AG08396 (cell line): ENCODE measurements around the gene SGCA.

Experiments used
- DNase-seq: peaks from one replicate; pipeline ENCODE4 v3.0.0; 2012; ENCODE audit warnings: low spot score, mixed read lengths

SGCA gene

DNA sequence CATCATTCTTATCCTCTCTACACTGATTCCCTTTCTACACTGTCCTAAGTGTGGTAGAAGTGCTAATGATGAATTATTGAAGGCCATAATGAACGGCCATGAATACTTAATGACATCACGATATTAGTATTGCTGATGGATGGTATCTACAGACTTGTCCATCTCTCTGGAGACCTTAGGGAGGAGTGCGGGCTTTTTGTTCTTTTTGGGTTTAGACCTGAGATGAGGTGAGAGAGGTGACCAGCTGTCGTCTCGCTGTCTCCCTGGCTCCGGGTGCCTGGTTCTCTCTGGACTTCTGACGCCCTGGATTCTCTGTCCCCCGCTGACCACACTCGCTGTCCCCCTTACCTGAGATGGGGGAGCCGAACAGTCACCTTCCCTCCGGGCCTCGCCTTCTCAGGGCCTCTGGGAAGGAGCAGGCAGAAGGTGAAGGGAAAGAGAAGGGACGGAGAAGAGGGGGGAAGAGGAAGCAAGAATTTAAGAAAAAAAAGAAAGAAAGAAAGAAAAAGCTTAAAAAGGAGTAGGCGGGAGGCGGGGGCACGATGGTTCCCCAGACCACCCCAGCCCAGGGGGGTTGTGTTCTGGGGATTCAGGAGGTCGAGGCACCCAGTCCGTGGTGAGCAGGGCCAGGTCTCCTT is 17.1 kb downstream of the SGCA start:
- no peak for DNase-seq

DNA sequence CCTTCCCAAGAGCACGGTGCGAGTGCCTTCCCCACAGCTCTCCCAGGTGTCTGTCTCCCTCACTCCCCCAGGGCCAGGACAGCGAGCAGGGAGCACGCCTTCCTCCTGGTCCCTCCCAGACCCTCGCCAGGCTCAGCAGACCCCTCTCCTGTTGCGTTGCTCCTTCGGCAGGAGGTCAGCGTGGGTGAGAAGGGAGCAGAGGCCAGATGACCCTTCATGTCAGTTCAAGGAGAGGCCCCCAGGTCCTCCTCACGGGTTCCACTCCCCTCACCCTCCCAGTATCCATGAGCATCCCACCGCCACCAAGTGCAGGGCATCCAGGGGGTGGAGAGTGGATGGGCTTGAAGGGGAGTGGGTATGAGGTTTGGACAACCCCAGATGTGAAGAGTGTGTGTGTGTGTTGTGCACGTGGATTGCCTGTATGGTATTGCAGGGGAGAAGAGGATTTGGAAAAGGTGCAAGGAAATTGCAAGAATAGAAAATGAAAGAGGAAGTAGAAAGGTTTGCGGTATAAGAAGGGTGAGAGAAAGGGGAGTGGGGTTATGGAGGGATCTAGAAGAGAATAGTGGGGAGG is 17.7 kb downstream of the SGCA start:
- DNase-seq = no peak

DNA sequence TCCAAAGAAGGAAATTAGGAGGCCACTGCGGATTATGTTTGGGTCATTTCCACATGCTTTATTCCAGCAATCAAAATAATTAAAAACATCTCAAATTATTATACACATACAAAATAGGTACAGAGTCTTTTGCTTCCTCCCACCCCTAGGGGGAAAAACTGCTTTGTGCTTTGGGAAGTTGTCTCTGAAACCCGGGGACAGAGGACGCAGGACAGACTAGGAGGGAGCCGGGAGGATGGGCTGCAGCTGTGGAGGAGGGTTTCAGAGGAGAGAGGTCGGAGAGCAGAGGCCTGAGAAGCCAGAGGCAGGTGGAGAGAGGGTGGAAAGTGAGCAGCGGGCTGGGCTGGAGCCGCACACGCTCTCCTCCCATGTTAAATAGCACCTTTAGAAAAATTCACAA is 18.3 kb downstream of the SGCA start:
- DNase-seq = no peak

DNA sequence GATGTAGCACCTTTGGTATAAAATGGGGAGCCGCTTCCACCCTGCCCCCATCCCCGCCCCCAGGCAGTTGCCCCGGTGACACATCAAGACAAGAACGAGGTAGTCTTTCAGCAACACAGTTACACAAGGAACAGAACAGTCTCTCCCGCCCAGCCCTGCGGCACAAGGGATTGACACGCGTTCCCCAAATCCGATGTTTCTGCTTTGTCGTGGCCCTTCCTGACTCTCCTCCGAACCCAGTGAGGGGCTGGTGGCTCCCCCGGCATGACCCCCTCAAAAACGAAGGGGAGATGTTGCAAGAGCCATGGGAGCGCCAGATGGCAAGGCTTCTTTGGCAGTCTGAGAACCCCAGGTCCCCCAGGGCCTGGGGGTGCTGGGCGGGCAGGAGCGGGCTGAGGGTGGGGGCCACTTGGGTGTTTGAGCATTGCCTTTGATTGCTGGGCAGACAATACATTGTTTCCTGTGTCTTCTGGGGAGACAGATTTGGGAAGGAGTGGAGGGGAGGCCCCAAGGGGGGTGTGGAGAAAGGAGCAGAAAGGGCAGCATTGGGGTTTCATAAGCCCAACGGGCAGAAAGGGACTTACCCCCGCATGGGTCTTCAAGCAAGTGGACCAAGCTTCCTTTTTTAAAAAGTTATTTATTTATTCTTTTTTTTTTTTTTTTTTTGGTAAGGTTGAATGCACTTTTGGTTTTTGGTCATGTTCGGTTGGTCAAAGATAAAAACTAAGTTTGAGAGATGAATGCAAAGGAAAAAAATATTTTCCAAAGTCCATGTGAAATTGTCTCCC is 19.0 kb downstream of the SGCA start:
- DNase-seq = no peak

GRCh38 chr17:50185631-50186471 is 20.0 kb downstream of the SGCA start:
- no peak for DNase-seq

- DNase-seq = no peak
Measured at GRCh38 chr17:50186661-50187393, 21.0 kb downstream of the SGCA start.

- DNase-seq = no peak
Measured at GRCh38 chr17:50187394-50187725, 21.6 kb downstream of the SGCA start.

DNA sequence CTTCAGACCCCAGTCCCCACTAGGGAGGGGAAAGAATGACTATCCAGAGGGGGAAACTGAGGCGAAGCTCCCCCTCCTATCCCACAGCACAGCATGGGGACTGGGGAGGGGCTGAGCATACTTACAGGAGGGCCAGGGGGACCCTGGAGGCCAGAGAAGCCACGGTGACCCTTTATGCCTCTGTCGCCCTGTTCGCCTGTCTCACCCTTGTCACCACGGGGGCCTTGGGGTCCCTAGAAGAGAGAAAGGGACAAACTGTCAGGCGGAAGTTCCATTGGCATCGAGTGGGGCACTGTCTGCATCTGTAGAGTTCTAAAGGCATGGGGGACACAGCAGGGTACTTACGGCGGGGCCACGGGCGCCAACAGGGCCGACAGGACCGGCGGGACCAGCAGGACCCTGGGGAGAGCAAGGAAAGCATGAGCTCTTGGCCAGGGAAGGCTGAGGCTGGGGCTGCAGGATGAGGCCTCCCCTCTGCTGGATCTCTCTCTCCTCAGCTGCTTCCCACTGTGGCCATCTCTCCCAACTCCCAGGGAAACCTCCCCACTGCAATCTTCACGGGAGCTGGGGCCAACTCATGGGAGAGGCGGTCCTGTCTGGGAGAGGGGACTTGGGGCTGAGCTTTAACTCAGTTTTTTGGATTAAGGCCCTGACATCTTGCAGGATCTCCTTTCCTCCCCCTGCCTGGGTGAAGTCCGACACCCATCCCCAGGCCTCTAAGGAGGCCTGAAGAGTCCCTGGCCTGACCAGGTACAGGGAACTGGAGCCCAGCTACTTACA is 22.1 kb downstream of the SGCA start:
- no peak for DNase-seq

DNA sequence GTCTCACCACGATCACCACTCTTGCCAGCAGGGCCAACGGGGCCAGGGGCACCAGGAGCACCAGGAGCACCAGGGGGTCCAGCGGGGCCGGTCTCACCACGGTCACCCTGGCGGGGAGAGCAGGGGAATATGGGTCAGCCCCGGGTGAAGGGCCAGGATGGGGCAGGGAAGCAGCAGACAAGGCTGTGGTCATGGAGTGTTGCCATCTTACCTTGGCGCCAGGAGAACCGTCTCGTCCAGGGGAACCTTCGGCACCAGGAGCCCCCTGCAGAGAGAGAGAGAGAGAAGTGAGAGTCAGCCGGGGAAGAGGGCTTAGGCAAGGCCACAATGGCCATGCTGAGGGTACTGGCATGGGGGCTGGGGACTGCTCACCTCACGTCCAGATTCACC is 22.7 kb downstream of the SGCA start:
- no peak for DNase-seq

GRCh38 chr17:50188921-50189549 is 23.2 kb downstream of the SGCA start:
- no peak for DNase-seq

GRCh38 chr17:50189550-50190292 is 23.9 kb downstream of the SGCA start:
- DNase-seq = no peak

GRCh38 chr17:50190293-50190602 is 24.4 kb downstream of the SGCA start:
- no peak for DNase-seq

DNA sequence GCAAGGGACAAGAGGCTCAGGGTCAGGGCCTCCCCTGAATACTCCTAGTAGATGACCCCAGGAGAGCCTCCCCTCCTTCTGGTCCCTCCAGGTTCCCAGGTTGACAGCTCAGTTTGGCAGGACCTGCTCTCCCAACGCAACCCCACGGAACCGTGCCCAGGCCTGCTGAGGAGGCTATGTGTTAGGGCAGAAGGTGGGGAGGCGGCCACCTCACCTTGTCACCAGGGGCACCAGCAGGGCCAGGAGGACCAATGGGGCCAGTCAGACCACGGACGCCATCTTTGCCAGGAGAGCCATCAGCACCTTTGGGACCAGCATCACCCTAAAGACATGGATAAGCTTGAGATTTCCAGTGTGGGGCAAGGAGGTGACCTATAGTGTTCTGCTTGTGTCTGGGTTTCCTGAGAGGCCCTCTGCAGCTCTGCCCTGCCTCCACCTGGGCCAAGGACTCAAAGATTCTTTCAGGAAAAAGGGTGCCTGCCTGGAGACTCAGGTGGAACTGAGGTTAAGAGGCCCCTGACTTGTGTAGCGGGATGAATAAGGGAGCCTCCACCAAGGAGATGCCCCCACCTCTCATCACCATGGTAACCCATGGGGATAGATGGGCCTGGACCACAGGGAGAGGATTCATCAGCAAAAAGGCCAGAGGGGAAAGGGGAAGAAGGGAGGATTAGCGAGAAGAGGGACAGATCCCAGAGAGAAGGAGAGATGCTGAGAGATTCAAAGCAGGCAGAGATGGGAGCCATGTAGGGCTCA is 25.0 kb downstream of the SGCA start:
- DNase-seq = no peak

DNA sequence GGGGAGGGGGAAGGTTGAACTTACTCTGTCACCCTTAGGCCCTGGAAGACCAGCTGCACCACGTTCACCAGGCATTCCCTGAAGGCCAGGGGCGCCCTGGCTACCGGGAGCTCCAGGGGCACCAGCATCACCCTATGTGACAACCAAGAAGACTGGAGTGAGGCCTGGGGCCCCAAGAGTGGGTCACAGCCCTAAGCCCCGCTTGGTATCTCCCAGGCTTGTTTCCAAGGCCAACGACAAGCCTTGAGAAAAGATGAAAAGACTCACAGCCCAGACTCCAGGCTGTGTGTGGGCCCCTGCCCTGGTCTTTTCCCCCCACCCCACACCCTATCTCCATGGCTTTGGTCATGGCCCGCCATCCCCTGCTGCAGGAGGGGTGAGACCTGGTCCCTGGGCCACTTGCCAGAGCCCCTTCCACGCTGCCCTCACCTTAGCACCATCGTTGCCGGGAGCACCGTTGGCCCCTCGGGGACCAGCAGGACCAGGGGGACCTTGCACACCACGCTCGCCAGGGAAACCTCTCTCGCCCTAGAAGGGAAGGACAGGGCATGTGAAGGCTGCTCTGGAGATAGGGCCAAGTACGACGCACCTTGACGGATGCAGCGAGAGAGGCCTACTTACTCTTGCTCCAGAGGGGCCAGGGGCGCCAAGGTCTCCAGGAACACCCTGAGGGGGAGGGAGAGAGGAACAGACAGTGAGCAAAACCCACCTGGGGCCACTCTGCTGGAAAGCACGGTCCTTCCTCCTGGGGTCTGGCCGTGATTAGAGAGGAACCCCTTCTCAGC is 25.7 kb downstream of the SGCA start:
- no peak for DNase-seq

GRCh38 chr17:50192144-50192617 is 26.4 kb downstream of the SGCA start:
- no peak for DNase-seq

DNA sequence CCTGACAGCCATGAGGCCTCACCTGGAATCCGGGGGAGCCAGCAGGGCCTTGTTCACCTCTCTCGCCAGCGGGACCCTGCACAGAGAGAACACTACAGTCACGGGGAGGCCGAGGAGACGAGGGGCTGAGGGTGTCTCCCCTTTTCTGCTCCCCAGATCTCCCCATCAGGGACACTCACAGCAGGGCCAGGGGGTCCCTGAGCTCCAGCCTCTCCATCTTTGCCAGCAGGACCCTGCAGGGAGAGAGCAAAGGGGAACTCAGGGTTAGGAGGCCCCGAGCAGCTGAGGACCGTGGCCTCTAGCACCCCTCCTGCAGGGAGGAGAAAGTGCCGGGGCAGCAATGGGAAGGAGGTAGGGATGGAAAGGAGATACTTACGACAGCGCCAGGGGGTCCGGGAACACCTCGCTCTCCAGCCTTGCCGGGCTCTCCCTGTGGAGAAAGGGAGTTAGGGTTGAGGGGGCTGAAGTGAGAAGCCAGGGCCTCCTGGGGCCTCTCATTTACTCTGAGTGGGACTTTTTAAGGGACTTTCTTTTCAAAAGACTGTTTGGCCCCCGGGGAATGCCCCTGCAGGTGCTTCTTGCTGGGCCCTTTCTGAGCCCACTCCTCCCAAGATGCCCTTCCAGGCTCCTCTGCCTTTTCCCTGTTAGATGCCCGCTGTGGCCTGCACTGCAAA is 26.9 kb downstream of the SGCA start:
- no peak for DNase-seq

GRCh38 chr17:50194140-50194933 is 28.5 kb downstream of the SGCA start:
- DNase-seq = no peak
